Keratinocyte (primary cell): ENCODE measurements around the gene CYB561A3.

Experiments used
- CTCF ChIP-seq, 3 experiments: IDR thresholded peaks in 1 of 3; conservative IDR thresholded peaks in 1 of 3; optimal IDR thresholded peaks in 1 of 3; 2 replicates in 2 of 3; 3 replicates in 1 of 3; pipeline versions ENCODE3 to v1.5.1; 2011; ENCODE audit warnings: low read length in 3 of 3, mild to moderate bottlenecking in 3 of 3, moderate library complexity in 2 of 3, control low read depth in 1 of 3, inconsistent platforms in 1 of 3; ENCODE audit not compliant: insufficient read depth in 2 of 3; ENCODE audit errors: extremely low read depth in 1 of 3
- EZH2 ChIP-seq: IDR thresholded peaks from one replicate; pipeline ENCODE4 v1.6.1; 2012; ENCODE audit warnings: inconsistent platforms, mild to moderate bottlenecking, low read length, moderate library complexity

- TF ChIP-seq CTCF (optimal IDR thresholded peaks at IDR 0.05 in 1 of 3, IDR thresholded peaks at IDR 0.05 in 1 of 3, conservative IDR thresholded peaks at IDR 0.05 in 1 of 3; ENCODE audit: extremely low read depth in 1 of 3, insufficient read depth in 2 of 3, low read length in 3 of 3) (no peak), EZH2 (no peak)
These were observed 11.3 kb downstream of the CYB561A3 start for GRCh38 chr11:61350336-61350735.
